Omental fat pad (tissue), 4 donors: ENCODE measurements around the gene SKP2. TPM values are rescaled to one million over a fixed set of nuclear protein-coding genes. Genes with fewer than 3 reads are reported as not detected.

Experiments
- ATAC-seq: fragments of 150-250 bp; one replicate; pipeline ENCODE4 v1.9.1; 2016; ENCODE audit warnings: mild to moderate bottlenecking, moderate library complexity; ENCODE audit not compliant: low FRiP score
- DNase-seq: peaks from one replicate; pipeline ENCODE4 v3.0.0-alpha.2; 2019; ENCODE audit warnings: low spot score
- CTCF ChIP-seq, 3 donors: fragments of 450-650 bp; IDR thresholded peaks; one replicate each; pipeline ENCODE4 v1.5.1; 2016 to 2017; ENCODE audit warnings: antibody characterized with exemption in 3 of 3, mild to moderate bottlenecking in 3 of 3, moderate library complexity in 2 of 3
- total RNA-seq, 4 donors: library from RNA; depleted of rRNA; stranded (reverse); fragments of >200 nt; gene quantifications; one replicate each; pipeline ENCODE4 v1.1.0, GENCODE V29; 2016

The SKP2 gene
- total RNA-seq, 4 donors from 2014 or later = 8.6 to 19.4 (median 14.1) TPM

DNA sequence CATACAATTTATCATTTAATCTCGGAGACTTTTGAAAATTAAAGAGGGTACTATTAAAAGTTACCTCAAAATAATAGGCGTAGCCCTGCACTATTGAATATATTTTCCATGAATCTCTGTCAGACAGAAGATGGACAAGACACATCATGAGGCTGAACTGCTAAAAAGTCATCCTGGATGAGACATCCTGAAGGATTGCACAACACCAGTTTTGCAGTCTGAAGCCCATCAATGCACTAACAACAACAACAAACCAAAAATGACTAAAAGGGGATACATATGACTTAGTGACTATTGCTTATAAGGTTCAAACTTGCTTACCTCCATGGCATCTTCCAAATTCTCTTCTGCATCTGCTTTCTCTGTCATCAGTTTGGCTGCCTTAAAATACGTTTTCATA, 15.9 kb upstream of the SKP2 start:
- DNase-seq = no peak
- no peak for TF ChIP-seq CTCF (IDR thresholded peaks at IDR 0.05)
- ATAC-seq = no peak

- no peak for DNase-seq
- ATAC-seq = no peak
- TF ChIP-seq CTCF (IDR thresholded peaks at IDR 0.05) = no peak
Measured at GRCh38 chr5:36136581-36136980, 15.3 kb upstream of the SKP2 start.

- ATAC-seq = no peak
- no peak for TF ChIP-seq CTCF (IDR thresholded peaks at IDR 0.05)
- no peak for DNase-seq
Measured at GRCh38 chr5:36138900-36139683, 12.8 kb upstream of the SKP2 start.

DNA sequence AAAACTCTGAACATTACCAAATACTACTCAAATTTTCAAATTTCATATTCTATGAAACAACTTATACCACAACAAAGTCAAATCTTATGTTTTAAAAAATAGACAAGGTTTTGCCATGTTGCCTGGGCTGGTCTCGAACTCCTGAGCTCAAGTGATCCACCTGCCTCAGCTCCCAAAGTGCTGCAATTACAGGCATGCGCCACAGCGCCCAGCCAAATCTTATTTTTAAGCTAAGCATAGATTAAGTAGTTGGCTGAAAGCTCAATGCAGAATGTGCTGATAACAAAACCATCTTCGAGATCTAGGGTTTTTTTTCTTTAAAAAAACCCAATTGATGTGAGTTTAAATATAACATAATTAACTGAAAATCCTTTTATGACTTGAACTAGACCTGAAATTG, 6.6 kb upstream of the SKP2 start:
- ATAC-seq (no peak), DNase-seq (no peak)
- no peak for TF ChIP-seq CTCF (IDR thresholded peaks at IDR 0.05)

- DNase-seq (no peak), ATAC-seq (no peak)
- no peak for TF ChIP-seq CTCF (IDR thresholded peaks at IDR 0.05)
Measured at GRCh38 chr5:36146390-36146789, 5.5 kb upstream of the SKP2 start.

DNA sequence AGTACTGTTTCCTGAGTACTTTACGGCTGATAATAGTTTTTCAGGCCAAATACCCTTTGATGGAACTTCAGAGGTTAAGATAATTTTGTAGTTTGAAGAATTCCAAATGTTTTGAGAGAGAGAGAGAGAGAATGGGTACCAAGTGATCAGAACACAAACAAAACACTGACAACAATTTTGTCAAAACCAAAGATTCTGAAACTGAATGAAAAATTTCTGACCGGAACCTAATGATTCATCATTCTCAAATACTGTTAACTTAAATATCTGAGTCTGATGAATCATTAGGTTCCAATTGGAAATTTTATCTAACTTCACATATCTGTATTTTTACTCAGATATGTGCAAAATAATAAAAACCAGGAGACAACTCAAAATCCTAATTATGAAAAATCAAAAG, 4.2 kb upstream of the SKP2 start:
- no peak for TF ChIP-seq CTCF (IDR thresholded peaks at IDR 0.05)
- no peak for DNase-seq
- no peak for ATAC-seq
